ENCODE results near the gene LRRC51. TPM values are rescaled to one million over a fixed set of nuclear protein-coding genes. Genes with fewer than 3 reads are reported as not detected.

The LRRC51 gene
- total and polyA plus RNA-seq, 12 donors = 2.4 to 15.7 (median 10.7) TPM

DNA sequence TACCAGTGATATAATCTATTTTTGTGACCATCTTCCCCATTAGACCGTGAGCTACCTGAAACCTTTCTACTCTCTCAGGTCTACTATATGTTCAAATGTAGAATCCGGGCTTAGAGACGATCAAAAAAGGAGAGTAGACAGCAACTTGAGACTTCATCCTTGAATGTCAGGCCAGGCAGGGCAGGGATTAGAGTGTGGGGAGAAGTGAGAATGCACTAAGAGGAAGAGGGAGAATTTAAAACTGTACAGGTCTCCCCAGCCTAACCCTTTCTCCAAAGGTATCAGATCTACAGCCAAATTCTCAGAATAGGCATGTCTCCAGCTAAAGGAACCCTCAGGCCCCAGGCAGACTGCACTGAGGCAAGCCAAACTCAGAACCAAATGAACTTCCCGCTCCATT lies 21.5 kb downstream of the LRRC51 start:
- peak overlapping the region in 4 of 5 donors; percentile 83 to 95 (median 92) for H3K27ac ChIP-seq

DNA sequence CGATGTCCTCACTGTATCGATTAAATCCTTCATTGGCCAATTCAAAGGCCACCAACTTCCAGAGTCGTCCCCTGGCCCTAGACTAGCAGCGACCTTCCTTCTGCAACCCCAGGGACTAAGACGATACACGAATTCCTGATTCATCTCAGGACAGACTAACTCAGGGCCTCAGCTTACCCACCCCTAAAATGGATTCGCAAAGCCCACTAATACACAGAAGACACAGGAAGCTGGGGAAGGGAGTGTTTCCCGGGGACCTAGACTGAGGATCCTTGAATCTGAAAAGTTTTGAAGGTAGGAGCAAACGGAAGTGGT lies 21.9 kb downstream of the LRRC51 start:
- DNase-seq = no peak
- Histone ChIP-seq H3K27ac (peak overlapping the region in 4 of 5 donors; percentile 83 to 95 (median 92)), H3K4me1 (replicated peaks in 1 of 2) (peaks cover 35 to 41% of the 10 kb centered on the region in 2 donors), H3K27me3 (no peaks in the 10 kb centered on the region), H3K9me3 (replicated peaks in 1 of 3) (no peaks in the 10 kb centered on the region), H3K4me3 (peak overlapping the region; percentile 58 to 91 (median 82)), H3K36me3 (replicated peaks in 1 of 2) (peaks cover 0 to 18% of the 10 kb centered on the region in 2 donors)
- TF ChIP-seq, protein P1, sequence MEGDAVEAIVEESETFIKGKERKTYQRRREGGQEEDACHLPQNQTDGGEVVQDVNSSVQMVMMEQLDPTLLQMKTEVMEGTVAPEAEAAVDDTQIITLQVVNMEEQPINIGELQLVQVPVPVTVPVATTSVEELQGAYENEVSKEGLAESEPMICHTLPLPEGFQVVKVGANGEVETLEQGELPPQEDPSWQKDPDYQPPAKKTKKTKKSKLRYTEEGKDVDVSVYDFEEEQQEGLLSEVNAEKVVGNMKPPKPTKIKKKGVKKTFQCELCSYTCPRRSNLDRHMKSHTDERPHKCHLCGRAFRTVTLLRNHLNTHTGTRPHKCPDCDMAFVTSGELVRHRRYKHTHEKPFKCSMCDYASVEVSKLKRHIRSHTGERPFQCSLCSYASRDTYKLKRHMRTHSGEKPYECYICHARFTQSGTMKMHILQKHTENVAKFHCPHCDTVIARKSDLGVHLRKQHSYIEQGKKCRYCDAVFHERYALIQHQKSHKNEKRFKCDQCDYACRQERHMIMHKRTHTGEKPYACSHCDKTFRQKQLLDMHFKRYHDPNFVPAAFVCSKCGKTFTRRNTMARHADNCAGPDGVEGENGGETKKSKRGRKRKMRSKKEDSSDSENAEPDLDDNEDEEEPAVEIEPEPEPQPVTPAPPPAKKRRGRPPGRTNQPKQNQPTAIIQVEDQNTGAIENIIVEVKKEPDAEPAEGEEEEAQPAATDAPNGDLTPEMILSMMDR (IDR thresholded peaks at IDR 0.05) = no peak
- no peak for TF ChIP-seq POLR2A (IDR thresholded peaks at IDR 0.05)
- 1 to 3% (median 2%) methylated on average over 8 to 9 of the region's 9 CpGs for WGBS, 4 donors
- intact Hi-C loops (cut with DNase I) = loop anchor here in 1 of 2 donors (10.0 kb wide), 1 partner anchor 332 kb away; the partner anchor contains the start of gene CLPB

More for the DNA sequence above, 21.5 kb downstream of the LRRC51 start:
- Histone ChIP-seq H3K27me3 (no peaks in the 10 kb centered on the region), H3K4me3 (peak overlapping the region in 3 of 4 donors; percentile 58 to 91 (median 91)), H3K36me3 (replicated peaks in 1 of 2) (peaks cover 0 to 22% of the 10 kb centered on the region in 2 donors), H3K4me1 (replicated peaks in 1 of 2) (peaks cover 35 to 41% of the 10 kb centered on the region in 2 donors), H3K9me3 (replicated peaks in 1 of 3) (no peaks in the 10 kb centered on the region)
- DNase-seq = no peak
- intact Hi-C loops (cut with DNase I) = loop anchor here in 1 of 2 donors (10.0 kb wide), 1 partner anchor 333 kb away; the partner anchor contains the start of gene CLPB
- no peak for TF ChIP-seq POLR2A (IDR thresholded peaks at IDR 0.05)
- TF ChIP-seq, protein P1 (IDR thresholded peaks at IDR 0.05) = no peak
- WGBS, 4 donors = 33 to 43% (median 40%) methylated on average over 4 of the region's 4 CpGs

- H3K27me3 ChIP-seq = no peaks in the 10 kb centered on the region
- H3K36me3 ChIP-seq (replicated peaks in 1 of 2) = peaks cover 0 to 12% of the 10 kb centered on the region in 2 donors
- TF ChIP-seq, protein P1 (IDR thresholded peaks at IDR 0.05) = peak; percentile 19 to 80 (median 58)
- TF ChIP-seq POLR2A (IDR thresholded peaks at IDR 0.05) = peak; percentile 65 to 78
- 3 to 13% (median 4%) methylated on average over 12 to 64 of the region's 64 CpGs for WGBS, 4 donors
- peak within 1 kb of the TSS; percentile 58 to 91 (median 82) for H3K4me3 ChIP-seq
- peak; percentile 99 to 100 (median 100) for DNase-seq
- no peaks in the 10 kb centered on the region for H3K9me3 ChIP-seq (replicated peaks in 1 of 3)
- H3K27ac ChIP-seq = peak within 1 kb of the TSS in 4 of 5 donors; percentile 83 to 95 (median 92)
- H3K4me1 ChIP-seq (replicated peaks in 1 of 2) = peaks cover 35 to 41% of the 10 kb centered on the region in 2 donors
- intact Hi-C loops (cut with DNase I) = loop anchor here in 1 of 2 donors (10.0 kb wide), 1 partner anchor 332 kb away; the partner anchor contains the start of gene CLPB
Measured at GRCh38 chr11:72102946-72103753, 22.5 kb downstream of the LRRC51 start, which contains the start of gene LAMTOR1. Gene LAMTOR1 (minus strand): TSS chr11:72103297. CDS start chr11:72103224, 73 bp downstream.

- Histone ChIP-seq H3K4me3 (peak overlapping the region in 2 of 4 donors; percentile 91), H3K27me3 (no peaks in the 10 kb centered on the region), H3K27ac (peak overlapping the region in 4 of 5 donors; percentile 71 to 95 (median 86)), H3K4me1 (replicated peaks in 1 of 2) (peaks cover 35 to 41% of the 10 kb centered on the region in 2 donors), H3K9me3 (replicated peaks in 1 of 3) (no peaks in the 10 kb centered on the region), H3K36me3 (replicated peaks in 1 of 2) (peaks cover 0 to 6% of the 10 kb centered on the region in 2 donors)
- intact Hi-C loops (cut with DNase I) = loop anchor here in 1 of 2 donors (10.0 kb wide), 1 partner anchor 331 kb away; the partner anchor contains the start of gene CLPB
- no peak for DNase-seq
- WGBS, 4 donors = 78 to 85% (median 81%) methylated on average over 11 of the region's 11 CpGs
- TF ChIP-seq, protein P1 (IDR thresholded peaks at IDR 0.05) = peak in 1 of 6 experiments; percentile 35
- TF ChIP-seq POLR2A (IDR thresholded peaks at IDR 0.05) = no peak
Measured at GRCh38 chr11:72103754-72104167, 23.1 kb downstream of the LRRC51 start.
